Dedifferentiated amniotic fluid mesenchymal stem cell (primary cell): ENCODE results near the gene PAX3.
A peak's percentile ranks its signal among the peaks of the same experiment; 100 is the strongest.
"Not testable (repeated sequence)": the region's sequence is repeated elsewhere in the genome, so short reads cannot be mapped to it uniquely, and the experiment has no call there.

Source experiments
- DNase-seq: peaks from one replicate; pipeline ENCODE4 v3.0.0-alpha.2; 2016; ENCODE audit errors: extremely low spot score

Gene PAX3

GRCh38 chr2:222214885-222215284 lies 83.9 kb downstream of the PAX3 start:
- no peak for DNase-seq

- no peak for DNase-seq
These were observed 85.7 kb downstream of the PAX3 start for GRCh38 chr2:222213049-222213448.

GRCh38 chr2:222212571-222212970 lies 86.2 kb downstream of the PAX3 start:
- no peak for DNase-seq

- DNase-seq: no peak
These were observed 90.6 kb downstream of the PAX3 start for GRCh38 chr2:222208010-222208690.

GRCh38 chr2:222205136-222205535 lies 93.7 kb downstream of the PAX3 start:
- no peak for DNase-seq

- no peak for DNase-seq
These were observed 95.8 kb downstream of the PAX3 start for GRCh38 chr2:222203041-222203440.

- DNase-seq: no peak
These were observed 102.6 kb downstream of the PAX3 start for GRCh38 chr2:222196159-222196558.

GRCh38 chr2:222194669-222195068 lies 104.1 kb downstream of the PAX3 start:
- DNase-seq: no peak

GRCh38 chr2:222193328-222193983 lies 105.3 kb downstream of the PAX3 start:
- DNase-seq: no peak

GRCh38 chr2:222180619-222181018 lies 118.2 kb downstream of the PAX3 start:
- DNase-seq: no peak

GRCh38 chr2:222179592-222179991 lies 119.2 kb downstream of the PAX3 start:
- no peak for DNase-seq

- no peak for DNase-seq
These were observed 120.3 kb downstream of the PAX3 start for GRCh38 chr2:222178450-222178849.

GRCh38 chr2:222176890-222177289 lies 121.9 kb downstream of the PAX3 start:
- no peak for DNase-seq

- DNase-seq: no peak
These were observed 124.3 kb downstream of the PAX3 start for GRCh38 chr2:222174450-222174849.

- peak; percentile 79 for DNase-seq
These were observed 129.5 kb downstream of the PAX3 start for GRCh38 chr2:222169346-222169745.

- DNase-seq: no peak
These were observed 131.0 kb downstream of the PAX3 start for GRCh38 chr2:222167762-222168161.

- no peak for DNase-seq
These were observed 137.9 kb downstream of the PAX3 start for GRCh38 chr2:222160944-222161343.

GRCh38 chr2:222160125-222160524 lies 138.7 kb downstream of the PAX3 start:
- no peak for DNase-seq

- no peak for DNase-seq
These were observed 139.6 kb downstream of the PAX3 start for GRCh38 chr2:222159221-222159620.

GRCh38 chr2:222155003-222155664 lies 143.7 kb downstream of the PAX3 start:
- not testable (repeated sequence) for DNase-seq
